HG03575 (cell line): ENCODE data around the gene KCNAB1.

ENCODE experiments used
- ATAC-seq: cut with Tn5 transposase; IDR thresholded peaks from one replicate; pipeline ENCODE4 v1.9.1; 2021; ENCODE audit not compliant: unreplicated experiment, insufficient number of reproducible peaks, low FRiP score; ENCODE audit errors: extremely low read depth

Gene KCNAB1

DNA sequence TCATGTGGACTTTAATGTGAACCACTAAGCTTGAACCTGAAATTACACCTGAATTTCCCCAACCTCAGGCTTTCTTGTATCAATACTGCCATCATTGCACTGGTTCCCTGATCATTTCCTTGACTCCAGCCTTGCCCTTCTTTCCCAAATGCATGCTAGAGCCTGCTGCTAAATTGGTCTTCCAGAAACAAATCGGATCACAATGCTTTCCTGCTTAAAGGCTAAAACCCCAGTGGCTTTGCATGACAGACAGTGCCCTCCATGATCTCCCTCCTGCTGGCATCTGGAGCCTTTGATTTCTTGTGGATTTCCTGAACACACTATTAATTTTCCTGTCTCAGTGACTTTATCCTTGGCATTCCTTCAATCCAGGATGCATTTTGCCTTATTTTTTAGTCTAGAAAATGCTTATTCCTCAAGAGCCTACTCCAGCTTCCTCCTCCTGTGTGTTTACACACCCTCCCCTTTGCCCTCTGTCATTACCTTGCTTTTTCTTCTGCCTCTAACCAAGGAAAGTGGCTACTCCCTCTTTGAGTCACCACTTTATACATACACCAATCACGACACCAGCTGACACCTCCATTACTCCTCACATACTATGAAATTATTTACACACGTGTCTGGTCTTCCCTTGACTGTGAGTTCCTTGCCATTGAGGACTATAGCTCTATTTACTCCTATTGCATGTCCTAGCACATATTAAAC, 214.6 kb downstream of the KCNAB1 start:
- ATAC-seq: no peak

DNA sequence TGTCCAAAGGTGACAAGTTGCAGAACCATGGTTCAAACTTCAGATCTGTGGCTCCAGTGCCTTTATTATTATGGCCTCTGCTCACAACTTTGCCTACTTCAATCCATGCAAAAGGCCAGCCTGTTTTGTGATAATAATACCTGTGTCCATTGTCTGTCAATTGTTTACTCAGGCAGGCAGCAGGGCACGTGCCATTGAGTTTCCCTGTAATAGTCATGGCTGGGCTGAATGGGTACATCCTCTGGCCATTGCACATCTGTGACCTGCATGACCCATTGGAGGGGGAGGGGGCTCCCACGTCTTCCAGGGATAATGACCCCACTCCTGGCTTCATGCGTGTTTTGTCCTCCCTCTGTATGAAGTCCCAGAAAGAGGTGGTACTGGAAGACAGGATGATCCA, 219.1 kb downstream of the KCNAB1 start:
- no peak for ATAC-seq

DNA sequence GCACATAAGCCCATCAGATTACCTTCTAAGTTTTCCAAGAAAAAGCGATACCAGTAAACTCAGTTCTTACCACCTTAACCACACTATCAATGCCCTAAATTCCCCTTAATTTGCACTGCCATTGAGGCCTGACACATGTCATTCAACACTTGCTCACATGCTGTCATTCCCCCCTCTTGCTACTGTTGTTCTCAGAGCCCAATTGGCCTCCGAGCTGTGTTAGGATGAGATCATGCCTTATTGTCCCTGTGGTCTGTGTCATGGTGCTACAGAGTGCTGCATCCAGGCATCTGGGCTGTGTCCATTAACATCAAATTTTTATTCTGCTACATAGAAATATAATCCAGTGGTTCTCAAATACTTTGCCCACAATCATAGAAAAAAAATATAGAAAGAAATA, 221.0 kb downstream of the KCNAB1 start:
- ATAC-seq: no peak

DNA sequence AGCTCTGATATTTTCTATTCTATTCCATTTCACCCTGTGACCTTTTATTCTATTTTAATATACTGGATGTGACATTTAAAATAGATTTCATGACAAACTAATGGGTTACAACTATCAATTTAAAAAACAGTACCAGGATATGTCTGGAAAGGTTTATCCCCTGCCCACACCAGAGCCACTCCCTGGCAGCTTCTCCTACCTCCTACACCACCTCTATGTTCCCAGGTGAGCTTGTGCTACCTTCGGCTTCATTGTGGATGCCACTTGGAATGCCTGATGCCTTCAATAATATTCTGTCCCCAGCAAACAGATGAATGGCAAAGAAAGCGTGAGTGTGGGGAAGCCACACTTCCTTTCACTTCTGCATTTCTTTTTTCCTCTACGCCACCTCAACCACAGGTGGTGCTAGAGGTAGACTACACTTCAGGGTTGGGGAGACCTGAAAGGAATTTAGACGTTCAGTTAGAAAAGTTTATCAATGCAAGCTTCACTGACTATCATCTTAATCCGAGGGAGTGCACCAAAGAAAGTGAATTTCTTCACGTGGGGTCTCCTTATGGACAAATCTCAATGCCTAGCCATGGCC, 221.5 kb downstream of the KCNAB1 start:
- ATAC-seq: peak; percentile 98

DNA sequence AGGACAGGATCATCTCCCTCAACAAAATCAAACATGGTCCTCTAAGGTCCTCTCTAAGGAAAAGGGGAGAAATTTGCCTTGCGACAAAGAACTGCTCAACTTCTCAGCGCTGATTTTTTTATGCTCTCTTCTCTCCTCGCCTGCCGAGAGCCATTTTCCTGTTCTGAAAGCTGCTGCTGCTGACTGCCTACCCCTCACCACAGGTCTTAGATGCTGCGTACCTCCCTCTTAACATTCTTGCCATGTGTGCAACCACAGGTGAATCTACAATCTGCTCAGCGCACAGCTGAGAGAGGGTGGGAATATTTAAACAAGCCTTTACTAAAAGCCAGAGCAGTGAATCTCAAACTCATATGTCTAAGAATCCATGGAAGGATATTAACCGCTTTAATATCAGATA, 223.8 kb downstream of the KCNAB1 start:
- ATAC-seq: no peak

DNA sequence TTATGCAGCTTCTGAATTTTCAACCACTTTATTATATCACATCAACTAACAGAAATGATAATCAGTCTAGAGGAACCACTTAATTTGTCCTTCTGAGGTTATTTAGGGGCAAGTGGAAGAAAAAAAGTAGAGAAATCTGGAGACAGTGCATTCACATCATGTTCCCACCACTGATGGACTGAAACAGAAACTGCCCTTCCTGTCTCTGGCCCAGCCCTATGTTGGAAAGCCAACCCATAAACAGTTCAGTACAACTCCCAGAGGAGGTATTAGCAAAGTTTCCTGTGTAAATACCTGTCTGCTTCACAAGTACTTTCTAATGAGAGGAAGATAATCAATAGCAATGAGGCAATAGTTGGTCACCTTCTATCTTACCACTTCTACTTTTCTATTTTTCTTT, 228.7 kb downstream of the KCNAB1 start:
- no peak for ATAC-seq

DNA sequence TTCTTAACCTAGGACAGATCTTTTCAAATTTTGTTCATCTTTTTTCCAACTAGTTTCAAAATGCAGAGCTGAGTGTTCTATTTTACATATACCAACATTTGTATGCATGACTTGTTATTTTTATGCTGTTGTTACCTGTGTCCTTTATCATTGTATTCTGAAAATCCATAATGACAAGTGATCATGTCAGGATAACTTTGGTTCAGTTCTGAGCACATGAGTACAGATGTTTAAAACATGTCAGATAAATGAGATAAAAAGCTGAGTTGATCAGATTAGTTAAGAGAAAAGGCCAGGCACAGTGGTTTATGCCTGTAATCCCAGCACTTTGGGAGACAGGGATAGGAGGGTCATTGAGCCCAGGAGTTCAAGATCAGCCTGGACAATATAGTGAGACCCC, 229.6 kb downstream of the KCNAB1 start:
- ATAC-seq: no peak

DNA sequence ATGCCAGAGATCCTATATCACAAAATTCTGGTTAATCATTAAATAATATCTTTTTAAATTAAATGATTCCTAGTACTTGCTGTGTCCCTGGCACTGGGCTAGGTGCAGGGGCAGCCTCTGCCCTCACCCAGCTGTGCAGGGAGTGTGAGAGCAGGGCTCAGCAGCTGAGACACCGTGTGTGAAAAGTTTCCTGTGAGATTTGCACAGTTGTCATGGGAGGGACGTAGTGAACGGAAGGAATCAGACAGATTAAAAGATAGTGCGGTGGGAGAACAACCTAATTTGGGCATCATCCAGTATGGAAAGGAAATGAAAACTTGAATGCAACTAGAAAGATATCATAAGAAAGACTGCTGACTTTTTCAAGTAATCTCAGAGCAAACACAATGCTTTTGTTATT, 230.4 kb downstream of the KCNAB1 start:
- no peak for ATAC-seq

DNA sequence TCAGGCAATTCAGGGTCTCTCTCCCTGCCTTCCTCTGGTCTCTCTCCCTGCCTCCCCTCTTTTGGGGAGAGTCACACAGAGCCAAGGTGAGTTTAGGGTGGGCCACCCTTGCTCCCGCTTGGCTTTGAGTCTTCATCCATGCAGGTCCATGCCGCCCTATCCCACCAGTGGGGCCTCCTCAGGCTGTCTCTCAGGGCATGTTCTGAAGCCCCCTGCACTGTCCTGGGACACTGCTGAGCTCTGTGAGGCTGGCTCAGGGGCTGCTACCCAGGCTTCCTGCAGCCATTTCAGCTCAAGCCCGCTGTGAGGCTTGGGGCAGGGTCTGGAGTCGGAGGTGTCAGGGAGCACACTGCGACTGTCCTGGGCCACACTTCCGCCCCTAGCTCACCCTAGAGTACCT, 231.4 kb downstream of the KCNAB1 start:
- no peak for ATAC-seq

DNA sequence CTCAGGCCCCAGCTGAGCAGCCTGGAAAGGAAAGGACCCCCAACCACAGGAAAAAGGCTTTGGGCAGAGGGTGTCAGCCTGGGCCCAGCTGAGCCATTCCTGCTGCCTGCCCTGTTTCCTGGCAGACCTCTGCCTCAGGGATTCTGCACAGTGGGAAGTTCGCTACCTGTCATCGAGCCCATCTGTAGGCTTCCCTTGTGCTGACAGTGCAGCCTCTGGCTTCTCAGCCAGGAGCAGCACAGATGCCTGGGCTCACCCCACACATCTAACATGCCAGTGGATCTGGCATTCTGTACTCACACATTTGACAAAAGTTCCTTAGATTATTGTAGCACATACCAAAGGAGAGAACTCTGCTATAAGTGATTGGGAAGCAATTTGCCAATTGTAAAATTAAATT, 232.3 kb downstream of the KCNAB1 start:
- no peak for ATAC-seq

DNA sequence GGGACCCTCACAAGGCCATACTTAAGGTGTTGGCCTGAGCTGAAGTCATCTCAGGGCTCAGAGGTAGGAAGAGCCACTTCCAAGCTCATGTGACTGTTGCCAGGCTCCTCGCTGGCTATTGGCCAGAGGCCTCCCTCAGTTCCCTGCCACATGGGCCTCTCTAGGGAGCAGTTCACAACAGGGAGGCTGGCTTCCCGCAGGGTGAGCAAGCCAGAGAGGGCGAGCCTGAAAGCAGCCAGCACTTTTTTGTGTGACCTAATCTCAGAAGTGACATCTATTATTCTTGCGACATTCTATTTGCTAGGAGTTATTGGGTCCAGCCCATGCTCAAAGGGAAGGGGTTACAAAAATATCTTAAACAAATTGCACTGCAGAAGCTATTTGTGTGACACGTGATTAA, 233.2 kb downstream of the KCNAB1 start:
- no peak for ATAC-seq

DNA sequence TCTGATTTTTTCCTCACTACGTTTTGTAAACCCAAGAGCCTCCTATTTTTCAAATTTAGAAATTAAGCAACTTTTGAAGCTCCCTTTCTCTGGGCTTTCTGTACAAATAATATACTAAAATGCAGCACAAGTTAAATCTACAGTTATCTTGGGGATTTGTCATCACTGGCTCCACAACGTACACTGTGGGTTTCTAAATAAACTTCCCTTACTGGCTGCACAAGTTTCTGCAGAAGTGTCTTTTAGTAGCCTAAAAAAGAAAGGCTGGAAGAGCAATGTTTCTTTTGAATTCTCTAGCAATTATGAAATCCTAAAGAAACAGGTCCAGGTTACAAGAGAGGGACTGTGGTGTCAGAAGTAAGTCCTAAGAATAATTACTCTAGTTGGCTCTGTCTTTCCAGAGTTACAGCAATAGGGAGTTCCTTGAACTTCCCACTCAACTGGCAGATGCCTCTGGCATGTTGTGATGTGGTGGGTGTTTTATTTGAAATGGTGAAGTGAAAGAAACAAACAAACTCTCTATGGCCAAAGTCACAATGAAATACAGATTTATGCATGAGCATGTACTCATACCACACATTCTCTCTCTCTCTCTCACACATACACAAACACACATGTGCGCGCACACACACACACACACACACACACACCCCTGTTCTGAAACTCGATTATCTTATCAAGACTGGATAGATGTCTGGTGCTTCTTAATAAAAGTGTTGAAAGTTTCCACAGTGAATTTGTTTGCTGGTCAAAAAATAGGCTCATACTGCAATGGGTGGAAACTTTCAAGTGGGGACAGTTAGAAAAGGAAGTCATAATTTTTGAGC, 236.4 kb downstream of the KCNAB1 start:
- no peak for ATAC-seq

DNA sequence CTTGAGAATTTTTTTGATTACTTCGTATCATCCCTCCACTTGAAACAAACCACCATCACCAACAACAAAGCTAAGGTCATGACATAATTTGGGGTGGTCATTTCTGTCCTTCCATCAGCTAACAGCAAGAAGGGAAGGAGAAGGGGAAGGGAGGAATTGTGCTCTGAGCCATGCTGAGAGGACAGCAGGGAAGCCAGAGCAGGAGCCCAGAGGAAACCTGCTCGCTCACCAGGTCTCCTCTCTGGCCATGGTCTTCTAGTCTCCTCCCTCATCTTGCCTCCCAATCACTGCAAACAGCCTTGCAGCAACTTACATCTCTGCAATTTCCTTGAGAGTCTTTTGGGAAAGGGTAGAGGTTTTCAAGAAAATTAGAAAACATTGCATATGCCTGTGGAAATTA, 237.9 kb downstream of the KCNAB1 start:
- ATAC-seq: no peak

DNA sequence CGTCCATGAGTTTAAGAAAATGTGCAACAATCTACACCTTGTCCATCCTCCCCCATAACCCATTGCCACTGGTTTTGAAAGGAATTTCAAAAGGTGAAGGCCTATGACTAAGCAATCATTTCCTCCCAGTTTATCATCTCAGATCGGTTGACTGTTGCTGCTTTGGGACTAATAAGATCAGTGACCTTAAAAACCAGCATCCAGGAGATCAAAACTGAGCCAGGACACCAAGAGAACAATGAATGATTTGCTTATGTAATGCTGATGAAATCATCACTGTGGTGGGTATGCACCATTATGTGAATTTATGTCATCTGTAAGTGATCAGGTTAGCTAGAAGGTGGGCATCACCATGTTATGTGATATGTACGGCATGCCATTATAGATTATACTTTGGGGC, 239.0 kb downstream of the KCNAB1 start:
- no peak for ATAC-seq

DNA sequence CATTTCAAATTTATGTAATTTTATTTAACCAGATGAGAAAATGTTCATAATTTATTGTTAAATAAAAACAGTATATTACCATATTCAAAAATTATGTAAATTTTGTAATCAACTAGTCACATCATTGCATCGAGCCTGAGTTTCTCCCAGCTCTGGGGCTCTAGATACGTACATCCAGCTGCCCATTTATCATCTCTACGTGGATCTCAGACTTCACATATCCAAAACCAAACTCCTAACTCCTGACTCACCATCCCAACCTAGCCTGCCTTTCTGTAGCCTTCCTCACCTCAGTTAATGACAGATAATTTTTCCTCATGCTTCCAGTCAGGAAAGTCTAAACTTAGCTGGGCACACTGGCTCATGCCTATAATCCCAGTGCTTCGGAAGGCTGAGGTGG, 239.7 kb downstream of the KCNAB1 start:
- no peak for ATAC-seq

DNA sequence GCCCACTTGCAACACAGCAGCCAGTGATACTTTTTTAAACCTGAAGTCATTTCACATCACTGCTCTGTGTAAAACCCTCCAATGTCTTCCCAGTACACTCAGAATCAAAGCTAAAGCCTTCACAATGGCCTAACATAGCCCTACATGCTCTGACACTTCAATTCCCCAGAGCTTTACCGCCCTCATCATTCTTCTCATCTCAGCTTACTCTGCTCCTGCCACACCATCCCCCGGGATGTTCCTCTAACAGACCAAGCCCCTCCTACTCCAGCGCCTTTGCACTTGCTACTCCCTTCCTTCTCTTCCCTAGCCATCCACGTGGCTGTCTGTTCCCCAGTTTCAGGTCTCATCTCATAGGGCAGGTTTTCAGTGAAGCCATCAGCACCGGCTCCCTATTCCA, 240.6 kb downstream of the KCNAB1 start:
- no peak for ATAC-seq

DNA sequence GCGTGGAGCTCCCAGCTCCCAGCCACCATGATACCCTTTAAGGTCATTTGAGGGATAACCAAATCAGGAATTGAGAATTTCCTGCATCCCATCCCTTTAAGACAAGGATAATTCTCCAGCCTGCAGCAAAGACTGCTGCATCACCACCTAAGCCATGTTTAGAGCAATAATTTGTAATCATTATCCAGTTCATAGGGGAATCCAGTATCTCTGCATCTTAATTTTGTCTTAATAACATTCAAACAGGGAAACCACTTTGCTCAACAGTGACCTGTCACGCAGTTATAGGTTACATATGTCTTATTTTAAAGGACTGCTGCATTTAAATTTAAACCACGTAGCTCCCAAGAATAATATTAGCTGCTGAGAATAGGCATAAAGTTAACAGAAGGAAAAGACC, 246.2 kb downstream of the KCNAB1 start:
- ATAC-seq: no peak

DNA sequence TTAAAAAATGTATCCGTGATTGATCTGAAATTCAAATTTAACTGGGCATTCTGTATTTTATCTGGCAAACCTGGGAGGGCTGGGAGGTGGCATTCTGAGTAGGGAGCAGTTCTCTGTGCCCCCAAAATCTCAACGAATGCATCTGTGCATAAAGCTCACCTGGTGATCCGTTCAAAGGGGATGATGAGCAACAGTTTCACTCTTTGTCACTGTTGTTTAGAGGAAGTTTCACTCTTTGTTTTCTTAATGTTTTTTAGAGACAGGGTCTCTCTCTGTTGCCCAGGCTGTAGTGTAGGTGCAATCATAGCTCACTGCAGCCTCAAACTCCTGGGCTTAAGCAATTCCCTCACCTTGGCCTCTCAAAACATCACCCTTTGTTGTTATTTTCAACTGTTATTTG, 247.8 kb downstream of the KCNAB1 start:
- no peak for ATAC-seq

DNA sequence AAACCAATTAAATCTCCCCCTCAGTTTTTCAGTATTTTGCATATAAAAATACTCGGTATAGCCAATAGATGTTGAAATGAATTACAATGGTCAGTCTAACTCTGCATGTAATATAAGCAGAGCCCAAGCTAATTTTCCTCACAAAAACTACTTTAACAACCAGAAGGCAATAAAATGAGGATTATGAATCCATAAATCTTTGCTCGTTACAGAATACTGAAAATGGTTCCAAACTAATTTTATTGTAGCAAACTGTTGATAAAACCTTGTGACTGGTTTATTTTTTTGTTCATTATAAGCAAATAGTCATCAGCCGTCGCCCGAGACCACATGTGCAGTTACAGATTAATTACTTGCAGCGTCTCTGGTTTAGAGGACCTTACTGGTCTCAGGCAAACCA, 251.3 kb downstream of the KCNAB1 start:
- ATAC-seq: no peak

DNA sequence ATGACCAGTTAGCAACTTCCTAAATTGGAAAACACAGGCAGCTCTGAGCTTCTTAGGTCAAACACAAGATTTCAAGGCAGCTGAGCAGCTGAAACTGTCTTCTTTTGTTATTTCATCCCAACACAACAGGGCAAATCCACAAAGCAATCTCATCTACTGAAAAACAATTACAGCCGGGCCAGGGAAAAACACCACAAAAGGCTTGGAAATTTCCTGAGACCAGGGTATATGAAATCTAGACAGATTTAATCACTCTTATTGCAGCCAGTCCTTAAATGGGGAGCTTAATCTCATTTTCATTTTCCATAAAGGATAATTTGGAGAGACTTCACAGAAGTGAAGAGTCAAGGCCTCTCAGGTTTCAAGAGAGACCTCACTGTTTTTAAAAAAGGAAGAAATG, 252.7 kb downstream of the KCNAB1 start:
- no peak for ATAC-seq
